Measurements from ENCODE around the gene ROCK2.

ROCK2 gene

GRCh38 chr2:11339508-11340083 lies 4.8 kb downstream of the ROCK2 start:
- TF ChIP-seq GATA2 (IDR thresholded peaks at IDR 0.05; ENCODE audit: low read depth, low read length) (no peak), GATA3 (IDR thresholded peaks at IDR 0.05; ENCODE audit: low read depth, low read length) (no peak)

GRCh38 chr2:11338580-11338979 lies 5.9 kb downstream of the ROCK2 start:
- TF ChIP-seq GATA3 (IDR thresholded peaks at IDR 0.05; ENCODE audit: low read depth, low read length): no peak
- TF ChIP-seq GATA2 (IDR thresholded peaks at IDR 0.05; ENCODE audit: low read depth, low read length): no peak

- TF ChIP-seq GATA3 (IDR thresholded peaks at IDR 0.05; ENCODE audit: low read depth, low read length): no peak
Observed at GRCh38 chr2:11337909-11338308, 6.5 kb downstream of the ROCK2 start.

- TF ChIP-seq GATA2 (IDR thresholded peaks at IDR 0.05; ENCODE audit: low read depth, low read length) (no peak), GATA3 (IDR thresholded peaks at IDR 0.05; ENCODE audit: low read depth, low read length) (no peak)
Observed at GRCh38 chr2:11336189-11336588, 8.2 kb downstream of the ROCK2 start.

- TF ChIP-seq GATA3 (IDR thresholded peaks at IDR 0.05; ENCODE audit: low read depth, low read length) (no peak), GATA2 (IDR thresholded peaks at IDR 0.05; ENCODE audit: low read depth, low read length) (no peak)
Observed at GRCh38 chr2:11333427-11334183, 10.8 kb downstream of the ROCK2 start.

- TF ChIP-seq GATA2 (IDR thresholded peaks at IDR 0.05; ENCODE audit: low read depth, low read length) (no peak), GATA3 (IDR thresholded peaks at IDR 0.05; ENCODE audit: low read depth, low read length) (no peak)
Observed at GRCh38 chr2:11332596-11332995, 11.8 kb downstream of the ROCK2 start.

GRCh38 chr2:11330457-11331142 lies 13.8 kb downstream of the ROCK2 start:
- TF ChIP-seq GATA3 (IDR thresholded peaks at IDR 0.05; ENCODE audit: low read depth, low read length) (no peak), GATA2 (IDR thresholded peaks at IDR 0.05; ENCODE audit: low read depth, low read length) (no peak)

GRCh38 chr2:11329776-11330175 lies 14.7 kb downstream of the ROCK2 start:
- no peak for TF ChIP-seq GATA2 (IDR thresholded peaks at IDR 0.05; ENCODE audit: low read depth, low read length)
- TF ChIP-seq GATA3 (IDR thresholded peaks at IDR 0.05; ENCODE audit: low read depth, low read length): no peak

- no peak for TF ChIP-seq GATA3 (IDR thresholded peaks at IDR 0.05; ENCODE audit: low read depth, low read length)
- no peak for TF ChIP-seq GATA2 (IDR thresholded peaks at IDR 0.05; ENCODE audit: low read depth, low read length)
Observed at GRCh38 chr2:11327871-11328270, 16.6 kb downstream of the ROCK2 start.

GRCh38 chr2:11326677-11327211 lies 17.7 kb downstream of the ROCK2 start:
- TF ChIP-seq GATA3 (IDR thresholded peaks at IDR 0.05; ENCODE audit: low read depth, low read length) (no peak), GATA2 (IDR thresholded peaks at IDR 0.05; ENCODE audit: low read depth, low read length) (no peak)

GRCh38 chr2:11325961-11326676 lies 18.3 kb downstream of the ROCK2 start:
- TF ChIP-seq GATA3 (IDR thresholded peaks at IDR 0.05; ENCODE audit: low read depth, low read length): no peak
- TF ChIP-seq GATA2 (IDR thresholded peaks at IDR 0.05; ENCODE audit: low read depth, low read length): no peak

- TF ChIP-seq GATA2 (IDR thresholded peaks at IDR 0.05; ENCODE audit: low read depth, low read length) (no peak), GATA3 (IDR thresholded peaks at IDR 0.05; ENCODE audit: low read depth, low read length) (no peak)
Observed at GRCh38 chr2:11321847-11322246, 22.6 kb downstream of the ROCK2 start.

GRCh38 chr2:11320698-11321492 lies 23.5 kb downstream of the ROCK2 start:
- TF ChIP-seq GATA3 (IDR thresholded peaks at IDR 0.05; ENCODE audit: low read depth, low read length) (no peak), GATA2 (IDR thresholded peaks at IDR 0.05; ENCODE audit: low read depth, low read length) (no peak)
